Endothelial cell of umbilical vein (primary cell): ENCODE data around the gene CPXM2. TPM values are rescaled to one million over a fixed set of nuclear protein-coding genes. Genes with fewer than 3 reads are reported as not detected.

Experiments
- BruUV-seq: library from RNA; stranded (reverse); fragments of 400-500 nt; replicated peaks from 2 replicates; lab custom pipeline; 2021; lab: Mats Ljungman, UMichigan
- CTCF ChIA-PET: fragments of 300-600, 350-600 bp; sonication (Branson Sonifier 250); formaldehyde crosslinking; loops from one replicate; lab custom pipeline; 2021; ENCODE audit warnings: antibody characterized with exemption, inconsistent platforms; lab: Charles Lee
- POLR2A ChIA-PET: fragments of 300-600, 350-600 bp; sonication (Branson Sonifier 250); formaldehyde crosslinking; loops from one replicate; lab custom pipeline; 2021; ENCODE audit warnings: antibody characterized with exemption, inconsistent platforms; lab: Charles Lee
- DNase-seq: peaks from one replicate; pipeline ENCODE4 v3.0.0-alpha.2; 2011; ENCODE audit warnings: low read depth, low spot score
- FAIRE-seq: peaks from 2 replicates; lab custom pipeline; 2011; peaks lifted over from hg19 to GRCh38; lab: Jason Lieb, UNC
- H2AFZ ChIP-seq: 2 replicates; pipeline ENCODE4 v1.6.0; 2012; ENCODE audit warnings: low read depth, low read length, control low read depth, inconsistent platforms
- H3K27ac ChIP-seq: 2 replicates; pipeline ENCODE4 v1.5.1; 2011; ENCODE audit warnings: low read depth, mild to moderate bottlenecking, control low read depth, low read length, moderate library complexity; ENCODE audit not compliant: insufficient read depth
- H3K27me3 ChIP-seq, 2 experiments: 2 replicates each; pipeline versions ENCODE4 v1.6.0 to v1.6.1; 2011; ENCODE audit warnings: low read length in 2 of 2, mixed read lengths in 1 of 2; ENCODE audit not compliant: control insufficient read depth in 2 of 2, insufficient read depth in 2 of 2
- H3K36me3 ChIP-seq, 2 experiments: 2 replicates in 1 of 2; 3 replicates in 1 of 2; pipeline ENCODE4 v1.5.1; 2011; ENCODE audit warnings: low read length in 2 of 2, mild to moderate bottlenecking in 1 of 2, moderate library complexity in 1 of 2; ENCODE audit not compliant: control insufficient read depth in 2 of 2, insufficient read depth in 2 of 2; ENCODE audit errors: extremely low read depth in 1 of 2
- H3K4me1 ChIP-seq: 3 replicates; pipeline ENCODE4 v1.5.1; 2011; ENCODE audit warnings: mild to moderate bottlenecking, low read length; ENCODE audit not compliant: control insufficient read depth, insufficient read depth; ENCODE audit errors: extremely low read depth
- H3K4me2 ChIP-seq: 2 replicates; pipeline ENCODE4 v1.6.1; 2011; ENCODE audit warnings: low read length, control low read depth, mixed read lengths; ENCODE audit not compliant: insufficient read depth
- H3K4me3 ChIP-seq, 3 experiments: fragments of 200-600 bp in 1 of 3; sonication (generic), shearing (Covaris generic) in 1 of 3; replicated peaks in 1 of 3; 2 replicates each; pipeline ENCODE4 v1.5.1; 2011 to 2016; ENCODE audit warnings: control low read depth in 3 of 3, low read length in 3 of 3, mild to moderate bottlenecking in 2 of 3, inconsistent platforms in 1 of 3, low read depth in 1 of 3, moderate library complexity in 1 of 3; ENCODE audit not compliant: insufficient read depth in 1 of 3
- H3K79me2 ChIP-seq: 2 replicates; pipeline ENCODE4 v1.6.0; 2012; ENCODE audit warnings: low read length, inconsistent platforms; ENCODE audit not compliant: control insufficient read depth, insufficient read depth
- H3K9ac ChIP-seq: replicated peaks from 2 replicates; pipeline ENCODE3; 2011; ENCODE audit warnings: low read length, control low read depth; ENCODE audit not compliant: insufficient read depth; ENCODE audit errors: extremely low read depth
- H3K9me1 ChIP-seq: replicated peaks from 3 replicates; pipeline ENCODE4 v1.6.0; 2011; ENCODE audit warnings: mild to moderate bottlenecking, low read length; ENCODE audit not compliant: control insufficient read depth, insufficient read depth; ENCODE audit errors: extremely low read depth
- H3K9me3 ChIP-seq: replicated peaks from 2 replicates; pipeline ENCODE4 v1.5.1; 2012; ENCODE audit warnings: low read length, inconsistent platforms; ENCODE audit not compliant: control insufficient read depth, insufficient read depth
- H4K20me1 ChIP-seq: replicated peaks from 2 replicates; pipeline ENCODE3; 2011; ENCODE audit warnings: mild to moderate bottlenecking, low read length; ENCODE audit not compliant: control insufficient read depth, insufficient read depth; ENCODE audit errors: extremely low read depth
- EZH2 ChIP-seq: IDR thresholded peaks from 2 replicates; pipeline ENCODE4 v1.6.1; 2012; ENCODE audit warnings: borderline replicate concordance, low read depth, mild to moderate bottlenecking, moderate library complexity, low read length, inconsistent platforms; ENCODE audit not compliant: severe bottlenecking
- FOS ChIP-seq: IDR thresholded peaks from 2 replicates; pipeline ENCODE4 v1.6.1; 2011; ENCODE audit warnings: mild to moderate bottlenecking, low read length, moderate library complexity, borderline replicate concordance; ENCODE audit not compliant: insufficient read depth
- GATA2 ChIP-seq: IDR thresholded peaks from 2 replicates; pipeline ENCODE4 v1.7.0; 2011; ENCODE audit warnings: low read depth, mild to moderate bottlenecking, moderate library complexity, mixed read lengths, low read length; ENCODE audit not compliant: insufficient read length, insufficient read depth
- JUN ChIP-seq: IDR thresholded peaks from 2 replicates; pipeline ENCODE4 v1.6.1; 2011; ENCODE audit warnings: borderline replicate concordance, low read depth; ENCODE audit not compliant: insufficient read length, insufficient read depth
- MYC ChIP-seq: IDR thresholded peaks from one replicate; pipeline ENCODE4 v1.6.1; 2011; ENCODE audit warnings: mild to moderate bottlenecking, low read depth, low read length
- POLR2A ChIP-seq: IDR thresholded peaks from 2 replicates; pipeline ENCODE4 v1.6.1; 2012; ENCODE audit warnings: low read depth, mild to moderate bottlenecking, control low read depth, low read length
- POLR2AphosphoS5 ChIP-seq: IDR thresholded peaks from 2 replicates; pipeline ENCODE4 v1.6.1; 2012; ENCODE audit warnings: low read depth, mild to moderate bottlenecking, control low read depth, low read length, moderate library complexity; ENCODE audit not compliant: insufficient read depth
- dilution Hi-C: fragments of 300-500 bp; cut with MboI; formaldehyde crosslinking; loops from one replicate; pipeline ENCODE4 v1.15.0; 2019; ENCODE audit warnings: low sequenced_read_pairs; ENCODE audit not compliant: extremely low pct_ligation_motif_present
- intact Hi-C: fragments of 100-400 bp; cut with micrococcal nuclease; formaldehyde crosslinking; loops from one replicate; pipeline ENCODE4 v1.10.0; 2022
- polyA plus RNA-seq, 4 experiments: library from polyadenylated mRNA; depleted of rRNA in 3 of 4; stranded (reverse) in 3 of 4; unstranded in 1 of 4; fragments of >200 nt; gene quantifications; 2 replicates each; pipeline versions ENCODE4 v1.2.1 to v1.2.3, GENCODE V29; 2011 to 2012; ENCODE audit warnings: missing spikeins in 1 of 4
- total RNA-seq: library from RNA; stranded (reverse); gene quantifications from 2 replicates; pipeline ENCODE4 v1.2.3, GENCODE V29; 2021
- TF ChIP-seq, protein P1 (sequence below), 2 donors: IDR thresholded peaks; 1 replicate in 1 of 2; 2 replicates in 1 of 2; pipeline ENCODE4 v1.5.1; 2011; ENCODE audit warnings: low read length in 2 of 2, mild to moderate bottlenecking in 2 of 2, moderate library complexity in 2 of 2, control low read depth in 1 of 2, inconsistent platforms in 1 of 2, low read depth in 1 of 2; ENCODE audit not compliant: insufficient read depth in 1 of 2; ENCODE audit errors: extremely low read depth in 1 of 2
- TF ChIP-seq, protein P2 (sequence below): IDR thresholded peaks from 2 replicates; pipeline ENCODE4 v1.6.1; 2011; ENCODE audit not compliant: insufficient read depth, insufficient read length

Gene CPXM2
- total and polyA plus RNA-seq, 2 donors (not counting 3 experiments of a cell fraction or from before 2014, with no cell fraction given) = 1.8 to 2.7 TPM

DNA sequence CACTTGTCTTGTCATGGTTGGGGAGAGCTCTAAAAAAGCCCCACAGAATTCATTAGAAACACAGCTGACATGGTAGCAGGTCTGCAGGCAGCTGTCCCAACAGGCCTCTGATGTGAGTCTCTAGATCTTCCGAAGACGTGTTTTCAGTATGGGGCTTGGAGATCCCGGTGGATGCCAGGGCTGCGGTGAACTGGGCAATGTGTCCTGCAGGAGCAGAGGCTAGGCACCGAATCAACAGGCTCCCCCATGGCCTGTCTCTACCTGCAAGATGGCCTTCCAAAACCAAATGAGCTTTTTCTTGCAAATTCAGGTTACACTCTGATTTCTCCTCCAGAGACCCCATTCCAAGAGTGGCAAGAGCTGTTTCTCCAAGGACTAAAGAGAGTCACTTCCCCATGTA lies 2.9 kb downstream of the CPXM2 start:
- no TSS peak for BruUV-seq
- TF ChIP-seq JUN (no peak), EZH2 (no peak), FOS (no peak), POLR2AphosphoS5 (no peak), POLR2A (no peak), MYC (no peak), GATA2 (no peak)
- TF ChIP-seq, protein P1, sequence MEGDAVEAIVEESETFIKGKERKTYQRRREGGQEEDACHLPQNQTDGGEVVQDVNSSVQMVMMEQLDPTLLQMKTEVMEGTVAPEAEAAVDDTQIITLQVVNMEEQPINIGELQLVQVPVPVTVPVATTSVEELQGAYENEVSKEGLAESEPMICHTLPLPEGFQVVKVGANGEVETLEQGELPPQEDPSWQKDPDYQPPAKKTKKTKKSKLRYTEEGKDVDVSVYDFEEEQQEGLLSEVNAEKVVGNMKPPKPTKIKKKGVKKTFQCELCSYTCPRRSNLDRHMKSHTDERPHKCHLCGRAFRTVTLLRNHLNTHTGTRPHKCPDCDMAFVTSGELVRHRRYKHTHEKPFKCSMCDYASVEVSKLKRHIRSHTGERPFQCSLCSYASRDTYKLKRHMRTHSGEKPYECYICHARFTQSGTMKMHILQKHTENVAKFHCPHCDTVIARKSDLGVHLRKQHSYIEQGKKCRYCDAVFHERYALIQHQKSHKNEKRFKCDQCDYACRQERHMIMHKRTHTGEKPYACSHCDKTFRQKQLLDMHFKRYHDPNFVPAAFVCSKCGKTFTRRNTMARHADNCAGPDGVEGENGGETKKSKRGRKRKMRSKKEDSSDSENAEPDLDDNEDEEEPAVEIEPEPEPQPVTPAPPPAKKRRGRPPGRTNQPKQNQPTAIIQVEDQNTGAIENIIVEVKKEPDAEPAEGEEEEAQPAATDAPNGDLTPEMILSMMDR (IDR thresholded peaks at IDR 0.05; ENCODE audit: extremely low read depth in 1 of 2, insufficient read depth in 1 of 2, low read depth in 1 of 2, low read length in 2 of 2) = no peak
- TF ChIP-seq, protein P2, sequence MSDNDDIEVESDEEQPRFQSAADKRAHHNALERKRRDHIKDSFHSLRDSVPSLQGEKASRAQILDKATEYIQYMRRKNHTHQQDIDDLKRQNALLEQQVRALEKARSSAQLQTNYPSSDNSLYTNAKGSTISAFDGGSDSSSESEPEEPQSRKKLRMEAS = no peak

More for the DNA sequence above, 2.9 kb downstream of the CPXM2 start:
- DNase-seq (no peak), FAIRE-seq (no peak)
- Histone ChIP-seq H3K9ac (no peak overlapping the region), H3K27me3 (peaks cover 10 to 17% of the 10 kb centered on the region in 2 experiments), H4K20me1 (no peaks in the 10 kb centered on the region), H3K4me3 (no peak overlapping the region), H3K27ac (no peak overlapping the region), H2AFZ (no peak overlapping the region), H3K4me1 (no peaks in the 10 kb centered on the region), H3K9me3 (no peaks in the 10 kb centered on the region), H3K9me1 (no peaks in the 10 kb centered on the region), H3K4me2 (no peak overlapping the region), H3K36me3 (no peaks in the 10 kb centered on the region), H3K79me2 (no peaks in the 10 kb centered on the region)
- dilution Hi-C loops = no loop called here
- ChIA-PET POLR2A (no interaction called here), CTCF (interaction anchor here (0.6 kb wide), 1 partner anchor 1146 kb away, joined by 3 read pairs; no protein-coding TSS in a partner anchor)
- intact Hi-C loops = no loop called here
